ENCODE results near the gene OTX1. TPM values are rescaled to one million over a fixed set of nuclear protein-coding genes. Genes with fewer than 3 reads are reported as not detected.

OTX1 gene
- total and polyA plus RNA-seq, 2 of the 4 experiments (the other 2 are of a cell fraction): 0.03 TPM; not detected in 1

GRCh38 chr2:63044362-63045327 is 6.0 kb upstream of the OTX1 start:
- H3K4me1 ChIP-seq (ENCODE audit: control insufficient read depth, insufficient read depth, low read length): peaks cover 5% of the 10 kb centered on the region
- dilution Hi-C loops (cut with HindIII; ENCODE audit: low sequenced_read_pairs, unreplicated experiment): no loop called here
- no peak overlapping the region for H2AK9ac ChIP-seq (replicated peaks; ENCODE audit: low read depth, low read length, poor library complexity)
- no peak overlapping the region for H2BK15ac ChIP-seq (ENCODE audit: low read depth, low read length)
- H2AFZ ChIP-seq (replicated peaks; ENCODE audit: low read length, poor library complexity): no peak overlapping the region
- peaks cover 20% of the 10 kb centered on the region for H3K27me3 ChIP-seq (ENCODE audit: control insufficient read depth, insufficient read depth, low read length)
- H2AK5ac ChIP-seq (ENCODE audit: low read depth, low read length): no peak overlapping the region
- H3K56ac ChIP-seq (ENCODE audit: extremely low read depth, insufficient read depth, low read length): no peak overlapping the region
- ChIA-PET CTCF (interaction anchor here (0.7 kb wide), 1 partner anchor 381 kb away, joined by 5 read pairs; no protein-coding TSS in a partner anchor), POLR2A (ENCODE audit: unreplicated experiment) (interaction anchor here (0.6 to 0.7 kb wide), 2 partner anchors 18 to 1702 kb away, joined by 3 to 5 read pairs; no protein-coding TSS in a partner anchor)
- DNase-seq: no peak
- no peaks in the 10 kb centered on the region for H3K79me1 ChIP-seq (ENCODE audit: low read depth in 1 of 2, low read length in 2 of 2)
- H4K20me1 ChIP-seq (ENCODE audit: insufficient read depth, low read length): 0 out of 2 replicates have a peak, but pooled peaks cover 9% of the 10 kb centered on the region
- H4K91ac ChIP-seq (ENCODE audit: insufficient read depth, low read depth, low read length): no peak overlapping the region
- no TSS peak for BruUV-seq (replicated peaks)
- H2BK5ac ChIP-seq (ENCODE audit: low read depth, low read length, poor library complexity, severe bottlenecking): no peak overlapping the region
- H3K4ac ChIP-seq (ENCODE audit: low read depth, low read length): no peak overlapping the region
- intact Hi-C loops (cut with micrococcal nuclease): no loop called here
- H3K27ac ChIP-seq (ENCODE audit: insufficient read depth, low read length): no peak overlapping the region
- no peak overlapping the region for H3K9ac ChIP-seq (ENCODE audit: low read depth, low read length)
- H3K18ac ChIP-seq (ENCODE audit: low read depth, low read length): no peak overlapping the region
- TF ChIP-seq FOS (IDR thresholded peaks at IDR 0.05; ENCODE audit: low read depth, low read length): no peak
- no peak for TF ChIP-seq RAD21 (IDR thresholded peaks at IDR 0.05; ENCODE audit: low read length)
- no peak for TF ChIP-seq SMC3 (IDR thresholded peaks at IDR 0.05; ENCODE audit: low read depth, low read length)
- TF ChIP-seq RCOR1 (IDR thresholded peaks at IDR 0.05; ENCODE audit: insufficient replicate concordance, low read length): no peak
- no peak for TF ChIP-seq CEBPB (IDR thresholded peaks at IDR 0.05; ENCODE audit: low read depth, low read length)
- TF ChIP-seq BHLHE40 (IDR thresholded peaks at IDR 0.05; ENCODE audit: low read depth, low read length): no peak
- TF ChIP-seq CHD1 (IDR thresholded peaks at IDR 0.05; ENCODE audit: low read depth, low read length): no peak
- TF ChIP-seq NFE2L2 (IDR thresholded peaks at IDR 0.05; ENCODE audit: low read depth, low read length): no peak
- no peak for TF ChIP-seq MAFK (IDR thresholded peaks at IDR 0.05; ENCODE audit: low read depth, low read length)
- no peak overlapping the region for H3K23ac ChIP-seq (ENCODE audit: low read depth, low read length)
- in situ Hi-C loops (cut with MboI; ENCODE audit: low sequenced_read_pairs): loop anchor here (25.0 kb wide), 1 partner anchor 582 kb away; no protein-coding TSS in a partner anchor
- H3K36me3 ChIP-seq (ENCODE audit: control insufficient read depth, insufficient read depth, low read length): peaks cover 6% of the 10 kb centered on the region
- H2BK120ac ChIP-seq (ENCODE audit: low read depth, low read length): no peak overlapping the region
- no peak overlapping the region for H3K4me2 ChIP-seq (ENCODE audit: low read depth, low read length)
- H3K9me1 ChIP-seq (ENCODE audit: insufficient read depth, low read length): no peaks in the 10 kb centered on the region
- no peak for ATAC-seq (ENCODE audit: low read depth)
- H3K4me3 ChIP-seq (ENCODE audit: insufficient read depth, low read depth, low read length): no peak overlapping the region
- H4K8ac ChIP-seq (ENCODE audit: low read depth in 2 of 2, low read length in 2 of 2): no peak overlapping the region
- 75% methylated on average over 16 of the region's 36 CpGs; no CpG with 5 or more reads in 1 of the 2 experiments for WGBS, 2 experiments (ENCODE audit: extremely low coverage in 2 of 2, insufficient read length in 1 of 2)
- peaks cover 14% of the 10 kb centered on the region for H3K9me3 ChIP-seq (ENCODE audit: control insufficient read depth, insufficient read depth, low read length)
- H4K5ac ChIP-seq (ENCODE audit: low read depth, low read length): no peak overlapping the region
- H2BK20ac ChIP-seq (ENCODE audit: low read depth, low read length): no peak overlapping the region
- no peak overlapping the region for H3K14ac ChIP-seq (replicated peaks; ENCODE audit: low read depth, low read length)

All from IMR-90 (cell line).